H1 (cell line): Measurements from ENCODE around the gene EIF2S1.

ENCODE experiments used
- CBX5 ChIP-seq: fragments of 300-800, 300-1000 bp; sonication (generic); IDR thresholded peaks from 2 replicates; pipeline ENCODE4 v1.7.1; 2016; ENCODE audit warnings: antibody characterized with exemption, low read length, low read depth
- CREB1 ChIP-seq: IDR thresholded peaks from 2 replicates; pipeline ENCODE4 v1.6.1; 2012; ENCODE audit warnings: inconsistent platforms
- EZH2 ChIP-seq: fragments of 200-600 bp; sonication (generic); IDR thresholded peaks from 2 replicates; pipeline ENCODE4 v1.7.1; 2012; ENCODE audit warnings: low read depth, mild to moderate bottlenecking, moderate library complexity, low read length, inconsistent platforms; ENCODE audit not compliant: severe bottlenecking
- MAX ChIP-seq: IDR thresholded peaks from 2 replicates; pipeline ENCODE4 v1.6.1; 2012; ENCODE audit warnings: inconsistent platforms
- POLR2A ChIP-seq, 2 experiments: IDR thresholded peaks; 1 replicate in 1 of 2; 2 replicates in 1 of 2; pipeline ENCODE4 v1.6.1; 2011; ENCODE audit warnings: low read depth in 2 of 2, low read length in 2 of 2, mild to moderate bottlenecking in 2 of 2; ENCODE audit errors: control extremely low read depth in 1 of 2
- SIN3A ChIP-seq, 2 experiments: IDR thresholded peaks in 1 of 2; conservative IDR thresholded peaks in 1 of 2; 2 replicates each; pipeline ENCODE4 v1.6.1; 2011 to 2012; ENCODE audit warnings: low read length in 2 of 2, improper control_type of control experiment in 1 of 2, low read depth in 1 of 2, mild to moderate bottlenecking in 1 of 2
- SP4 ChIP-seq: IDR thresholded peaks from 2 replicates; pipeline ENCODE4 v1.6.1; 2012; ENCODE audit warnings: low read length, inconsistent platforms
- USF2 ChIP-seq: IDR thresholded peaks from 2 replicates; pipeline ENCODE4 v1.6.1; 2011; ENCODE audit warnings: low read length, improper control_type of control experiment
- YY1 ChIP-seq: IDR thresholded peaks from 2 replicates; pipeline ENCODE4 v1.6.1; 2011; ENCODE audit warnings: low read depth, mild to moderate bottlenecking, low read length
- TF ChIP-seq, protein P1 (sequence below), 3 experiments: IDR thresholded peaks; 1 replicate in 2 of 3; 2 replicates in 1 of 3; pipeline versions ENCODE4 v1.5.1 to v1.6.1; 2011; ENCODE audit warnings: low read length in 3 of 3, mild to moderate bottlenecking in 3 of 3, inconsistent platforms in 2 of 3, low read depth in 1 of 3, moderate library complexity in 1 of 3; ENCODE audit not compliant: insufficient read depth in 1 of 3; ENCODE audit errors: control extremely low read depth in 1 of 3

DNA sequence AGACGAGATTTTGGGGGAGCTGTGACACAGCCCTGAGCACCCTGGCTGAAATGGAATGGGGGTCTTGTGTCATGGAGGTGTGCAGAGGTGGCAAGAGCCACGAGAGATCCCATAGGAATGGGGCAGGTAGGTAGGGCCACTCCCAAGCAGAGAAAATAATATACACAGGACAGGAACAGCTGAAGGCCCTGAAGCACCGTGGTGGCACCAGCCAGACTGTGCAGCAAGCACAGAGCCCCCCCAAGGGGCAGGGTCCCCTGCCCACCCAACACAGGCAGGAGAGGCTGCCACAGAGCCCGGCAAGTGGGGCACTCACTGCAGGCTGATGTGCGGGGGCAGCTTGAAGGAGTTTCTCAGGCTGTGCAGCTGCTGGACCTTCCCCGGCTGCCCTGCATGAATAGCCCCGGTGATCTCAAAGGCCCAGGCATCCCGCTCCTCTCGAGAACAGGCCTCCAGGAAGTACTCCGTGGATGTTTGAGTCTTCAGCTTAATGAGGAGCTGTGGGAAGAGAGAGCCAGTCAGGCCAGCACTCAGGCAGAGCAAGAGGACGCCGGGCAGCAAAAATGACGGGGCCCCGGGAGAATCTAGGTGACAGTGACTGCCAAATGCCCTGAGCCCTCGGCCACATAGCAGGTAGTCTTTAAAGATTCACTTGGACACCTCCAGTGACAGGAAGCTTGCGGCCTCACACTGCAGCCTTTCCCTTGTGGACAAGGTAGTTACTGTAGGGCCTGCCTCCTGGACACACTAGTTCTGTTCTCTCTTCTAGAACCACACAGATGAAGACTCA lies 35.2 kb downstream of the EIF2S1 start:
- TF ChIP-seq, protein P1, sequence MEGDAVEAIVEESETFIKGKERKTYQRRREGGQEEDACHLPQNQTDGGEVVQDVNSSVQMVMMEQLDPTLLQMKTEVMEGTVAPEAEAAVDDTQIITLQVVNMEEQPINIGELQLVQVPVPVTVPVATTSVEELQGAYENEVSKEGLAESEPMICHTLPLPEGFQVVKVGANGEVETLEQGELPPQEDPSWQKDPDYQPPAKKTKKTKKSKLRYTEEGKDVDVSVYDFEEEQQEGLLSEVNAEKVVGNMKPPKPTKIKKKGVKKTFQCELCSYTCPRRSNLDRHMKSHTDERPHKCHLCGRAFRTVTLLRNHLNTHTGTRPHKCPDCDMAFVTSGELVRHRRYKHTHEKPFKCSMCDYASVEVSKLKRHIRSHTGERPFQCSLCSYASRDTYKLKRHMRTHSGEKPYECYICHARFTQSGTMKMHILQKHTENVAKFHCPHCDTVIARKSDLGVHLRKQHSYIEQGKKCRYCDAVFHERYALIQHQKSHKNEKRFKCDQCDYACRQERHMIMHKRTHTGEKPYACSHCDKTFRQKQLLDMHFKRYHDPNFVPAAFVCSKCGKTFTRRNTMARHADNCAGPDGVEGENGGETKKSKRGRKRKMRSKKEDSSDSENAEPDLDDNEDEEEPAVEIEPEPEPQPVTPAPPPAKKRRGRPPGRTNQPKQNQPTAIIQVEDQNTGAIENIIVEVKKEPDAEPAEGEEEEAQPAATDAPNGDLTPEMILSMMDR (IDR thresholded peaks at IDR 0.05; ENCODE audit: control extremely low read depth in 1 of 3, insufficient read depth in 1 of 3, low read depth in 1 of 3, low read length in 3 of 3), result no peak
- no peak for TF ChIP-seq EZH2
- TF ChIP-seq CBX5, result no peak
- TF ChIP-seq YY1, result no peak
- TF ChIP-seq CREB1, result no peak
- no peak for TF ChIP-seq POLR2A (IDR thresholded peaks at IDR 0.05; ENCODE audit: control extremely low read depth in 1 of 2, low read depth in 2 of 2, low read length in 2 of 2)
- TF ChIP-seq SP4, result no peak
- no peak for TF ChIP-seq MAX
- TF ChIP-seq SIN3A (conservative IDR thresholded peaks at IDR 0.05 in 1 of 2, IDR thresholded peaks at IDR 0.05 in 1 of 2; ENCODE audit: low read depth in 1 of 2, low read length in 2 of 2), result no peak
- TF ChIP-seq USF2, result no peak
